22Rv1 (cell line): ENCODE results near the gene MKLN1.

Experiments
- H3K27ac ChIP-seq: fragments of 450-650 bp; 2 replicates; pipeline ENCODE4 v1.5.1; 2017
- CTCF ChIP-seq: fragments of 450-650 bp; IDR thresholded peaks from 2 replicates; pipeline ENCODE4 v1.5.1; 2017; ENCODE audit warnings: mild to moderate bottlenecking
- ZFX ChIP-seq: fragments of 450-650 bp; IDR thresholded peaks from 2 replicates; pipeline ENCODE4 v1.6.1; 2017; ENCODE audit warnings: antibody characterized with exemption, borderline replicate concordance

MKLN1 gene

DNA sequence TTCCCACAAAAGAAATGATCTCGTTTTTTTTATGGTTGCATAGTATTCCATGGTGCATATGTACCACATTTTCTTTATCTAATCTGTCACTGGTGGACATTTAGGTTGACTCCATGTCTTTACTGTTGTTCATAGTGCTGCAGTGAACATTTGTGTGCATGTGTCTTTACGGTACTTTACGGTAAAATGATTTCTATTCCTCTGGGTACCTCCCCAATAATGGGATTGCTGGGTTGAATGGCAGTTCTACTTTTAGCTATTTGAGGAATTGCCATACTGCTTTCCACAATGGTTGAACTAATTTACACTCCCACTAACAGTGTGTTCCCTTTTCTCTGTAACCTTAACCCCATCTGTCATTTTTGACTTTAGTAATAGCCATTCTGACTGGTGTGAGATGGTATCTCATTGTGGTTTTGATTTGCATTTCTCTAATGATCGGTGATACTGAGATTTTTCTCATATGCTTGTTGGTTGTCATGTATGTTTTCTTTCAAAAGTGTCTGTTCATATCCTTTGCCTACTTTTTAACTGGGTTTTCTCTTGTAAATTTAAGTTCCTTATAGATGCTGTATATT lies 37.2 kb downstream of the MKLN1 start:
- no peak overlapping the region for H3K27ac ChIP-seq
- TF ChIP-seq CTCF (no peak), ZFX (no peak)

DNA sequence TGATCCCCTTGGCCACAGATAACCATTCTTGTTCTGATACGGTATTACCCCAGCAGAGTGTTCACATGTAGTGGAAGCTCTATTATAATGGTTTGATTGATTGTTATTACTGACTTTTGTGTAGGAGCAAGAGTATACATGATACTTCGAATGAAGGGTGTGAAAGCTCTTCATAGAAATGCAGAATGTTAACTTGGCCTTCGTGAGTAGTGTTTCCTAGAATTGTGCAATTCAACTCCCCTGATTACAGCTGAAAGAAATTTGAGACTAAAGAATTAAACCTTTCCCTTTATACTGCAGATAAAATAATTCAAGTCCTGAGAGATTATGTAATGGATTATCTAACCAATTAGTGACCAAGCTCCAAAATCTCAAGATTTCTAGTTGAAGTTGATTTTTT lies 38.2 kb downstream of the MKLN1 start:
- no peak for TF ChIP-seq CTCF
- no peak for TF ChIP-seq ZFX
- no peak overlapping the region for H3K27ac ChIP-seq

GRCh38 chr7:131369354-131369753 lies 41.7 kb downstream of the MKLN1 start:
- TF ChIP-seq CTCF (no peak), ZFX (no peak)
- no peak overlapping the region for H3K27ac ChIP-seq

GRCh38 chr7:131370523-131370968 lies 42.9 kb downstream of the MKLN1 start:
- no peak for TF ChIP-seq CTCF
- TF ChIP-seq ZFX, result no peak
- no peak overlapping the region for H3K27ac ChIP-seq

GRCh38 chr7:131371411-131371810 lies 43.7 kb downstream of the MKLN1 start:
- no peak overlapping the region for H3K27ac ChIP-seq
- no peak for TF ChIP-seq ZFX
- TF ChIP-seq CTCF, result no peak

- TF ChIP-seq CTCF (no peak), ZFX (no peak)
- H3K27ac ChIP-seq, result no peak overlapping the region
Observed at GRCh38 chr7:131372554-131372953, 44.9 kb downstream of the MKLN1 start.

DNA sequence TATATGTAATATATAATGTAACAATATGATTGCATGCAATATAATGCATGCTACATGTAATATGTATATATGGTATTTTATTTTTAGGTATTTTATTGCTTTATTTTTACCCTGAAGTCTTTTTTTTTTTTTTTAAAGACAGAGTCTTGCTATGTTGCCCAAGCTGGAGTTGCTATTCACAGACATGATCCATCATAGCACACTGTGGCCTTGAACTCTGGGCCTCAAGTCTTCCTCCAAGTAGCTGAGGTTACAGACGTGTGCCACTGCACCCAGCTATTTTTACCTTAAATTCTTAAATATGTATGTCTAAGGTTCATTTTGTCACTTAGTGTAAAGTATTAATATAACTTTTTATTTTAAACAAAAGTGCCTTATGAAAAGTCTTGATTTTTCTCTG lies 47.1 kb downstream of the MKLN1 start:
- TF ChIP-seq ZFX (no peak), CTCF (no peak)
- H3K27ac ChIP-seq, result no peak overlapping the region
